ENCODE measurements around the gene ESYT2. TPM values are rescaled to one million over a fixed set of nuclear protein-coding genes. Genes with fewer than 3 reads are reported as not detected.

The ESYT2 gene
- total RNA-seq, 1 donor from 2014 or later = 41.4 TPM

GRCh38 chr7:158687406-158687805 is 141.9 kb downstream of the ESYT2 start:
- ATAC-seq = no peak

GRCh38 chr7:158685693-158686092 is 143.6 kb downstream of the ESYT2 start:
- no peak for ATAC-seq

DNA sequence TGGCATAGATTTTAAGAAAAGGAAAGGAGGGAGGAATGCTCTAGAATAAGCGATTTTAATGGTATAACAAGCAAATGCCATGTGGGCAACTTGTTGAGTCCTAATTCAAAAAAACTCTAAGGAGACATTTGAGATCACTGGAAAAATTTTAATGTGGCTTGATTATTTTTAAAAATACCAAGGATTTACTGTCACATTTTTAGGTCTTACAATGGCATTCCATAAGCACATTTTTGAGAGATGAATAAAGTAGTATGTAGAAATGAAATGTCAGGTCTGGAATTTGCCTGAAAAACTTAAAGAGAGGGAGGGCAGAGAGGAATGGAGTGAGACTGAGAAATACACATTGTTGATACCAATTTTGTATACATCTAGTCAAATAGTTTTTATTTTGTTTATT is 145.0 kb downstream of the ESYT2 start:
- ATAC-seq = no peak

GRCh38 chr7:158683541-158683940 is 145.8 kb downstream of the ESYT2 start:
- ATAC-seq = no peak

GRCh38 chr7:158682456-158682855 is 146.9 kb downstream of the ESYT2 start:
- ATAC-seq = no peak

Other genes starting within 250 kb of the ESYT2 start
- gene PTPRN2, start 241.7 kb downstream of the ESYT2 start, total RNA-seq = 0.44 TPM
- 24.1 TPM for gene NCAPG2, start 124.7 kb downstream of the ESYT2 start, total RNA-seq
- 6.6 TPM for gene DYNC2I1, start 27.0 kb upstream of the ESYT2 start, total RNA-seq